Right atrium auricular region (tissue), 2 donors: ENCODE measurements around the gene LCLAT1. TPM values are rescaled to one million over a fixed set of nuclear protein-coding genes. Genes with fewer than 3 reads are reported as not detected.
"Not testable (repeated sequence)": the region's sequence is repeated elsewhere in the genome, so short reads cannot be mapped to it uniquely, and the experiment has no call there.

Source experiments
- DNase-seq: peaks from one replicate; pipeline ENCODE4 v3.0.0-alpha.2; 2019; ENCODE audit warnings: low spot score
- H3K27ac ChIP-seq, 2 donors: fragments of 200-600 bp; sonication (generic); 1 replicate in 1 of 2; 2 replicates in 1 of 2; pipeline ENCODE4 v1.5.1; 2016 to 2019
- H3K27me3 ChIP-seq, 2 donors: fragments of 200-600 bp; sonication (generic); one replicate each; pipeline versions ENCODE4 v1.5.1 to v1.6.0; 2017 to 2019
- H3K36me3 ChIP-seq: fragments of 200-600 bp; sonication (generic); one replicate; pipeline ENCODE4 v1.5.1; 2016
- H3K4me1 ChIP-seq, 2 donors: fragments of 200-600 bp; sonication (generic); one replicate each; pipeline versions ENCODE4 v1.5.1 to v1.6.0; 2017 to 2019
- H3K4me3 ChIP-seq, 2 donors: fragments of 200-600 bp; sonication (generic); 1 replicate in 1 of 2; 2 replicates in 1 of 2; pipeline ENCODE4 v1.5.1; 2017 to 2019; ENCODE audit warnings: mild to moderate bottlenecking in 1 of 2, moderate library complexity in 1 of 2
- H3K9me3 ChIP-seq, 2 donors: fragments of 200-600 bp; sonication (generic); one replicate each; pipeline ENCODE4 v1.5.1; 2019
- CTCF ChIP-seq, 2 donors: fragments of 200-600 bp; sonication (generic); IDR thresholded peaks; one replicate each; pipeline ENCODE4 v1.5.1; 2019; ENCODE audit warnings: antibody characterized with exemption in 2 of 2
- total RNA-seq, 2 donors: library from RNA; depleted of rRNA; stranded (reverse); fragments of >200 nt; gene quantifications; one replicate each; pipeline ENCODE4 v1.1.0, GENCODE V29; 2016

LCLAT1 gene
- total RNA-seq, 2 donors from 2014 or later: 13.2 to 14.3 TPM

DNA sequence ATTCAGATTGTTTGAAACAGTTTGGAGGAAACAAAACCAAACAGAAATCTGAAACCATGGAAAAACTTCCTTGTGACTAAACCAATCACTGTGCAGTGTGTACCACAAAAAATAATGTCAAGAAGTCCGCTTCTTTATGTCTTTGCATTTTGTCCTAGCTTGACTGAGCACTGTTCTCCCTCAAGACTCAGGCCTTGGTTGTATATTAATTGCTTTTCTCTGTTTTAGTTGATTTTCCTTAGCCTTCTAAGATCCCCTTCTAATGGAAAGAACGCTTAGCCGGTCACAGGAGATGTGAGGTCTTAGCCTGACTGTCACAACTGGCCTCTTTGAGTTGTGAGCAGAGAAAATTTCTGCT, 56.6 kb downstream of the LCLAT1 start:
- H3K9me3 ChIP-seq: peaks cover 0 to 9% of the 10 kb centered on the region in 2 donors

GRCh38 chr2:30504731-30505130, 57.7 kb downstream of the LCLAT1 start:
- Histone ChIP-seq H3K9me3 (peaks cover 0 to 9% of the 10 kb centered on the region in 2 donors), H3K4me1 (peaks cover 0 to 3% of the 10 kb centered on the region in 2 donors), H3K36me3 (no peaks in the 10 kb centered on the region), H3K4me3 (no peak overlapping the region), H3K27me3 (no peaks in the 10 kb centered on the region), H3K27ac (no peak overlapping the region)
- no peak for DNase-seq
- no peak for TF ChIP-seq CTCF (IDR thresholded peaks at IDR 0.05)

More for the DNA sequence above, 56.6 kb downstream of the LCLAT1 start:
- Histone ChIP-seq H3K27me3 (no peaks in the 10 kb centered on the region), H3K4me1 (peaks cover 0 to 3% of the 10 kb centered on the region in 2 donors), H3K27ac (no peak overlapping the region), H3K4me3 (no peak overlapping the region), H3K36me3 (no peaks in the 10 kb centered on the region)
- TF ChIP-seq CTCF (IDR thresholded peaks at IDR 0.05): no peak
- no peak for DNase-seq

GRCh38 chr2:30505500-30506180, 58.6 kb downstream of the LCLAT1 start:
- no peaks in the 10 kb centered on the region for H3K27me3 ChIP-seq
- peaks cover 0 to 10% of the 10 kb centered on the region in 2 donors for H3K4me1 ChIP-seq
- no peak for DNase-seq
- H3K9me3 ChIP-seq: peaks cover 0 to 6% of the 10 kb centered on the region in 2 donors
- no peak for TF ChIP-seq CTCF (IDR thresholded peaks at IDR 0.05)
- no peak overlapping the region for H3K4me3 ChIP-seq
- no peaks in the 10 kb centered on the region for H3K36me3 ChIP-seq
- no peak overlapping the region for H3K27ac ChIP-seq

DNA sequence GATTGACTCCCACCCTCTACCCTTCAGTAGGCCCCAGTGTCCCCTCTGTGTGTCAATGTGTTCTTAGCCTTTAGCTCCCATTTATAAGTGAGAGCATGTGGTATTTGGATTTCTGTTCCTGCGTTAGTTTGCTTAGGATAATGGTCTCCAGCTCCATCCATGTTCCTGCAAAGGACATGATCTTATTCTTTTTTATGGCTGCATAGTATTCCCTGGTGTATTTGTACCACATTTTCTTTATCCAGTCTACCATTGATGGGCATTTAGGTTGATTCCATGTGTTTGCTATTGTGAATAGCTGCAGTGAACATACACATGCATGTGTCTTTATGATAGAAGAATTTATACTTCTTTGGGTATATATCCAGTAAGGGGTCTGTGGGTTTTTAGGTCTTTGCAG, 60.4 kb downstream of the LCLAT1 start:
- H3K27me3 ChIP-seq, H3K27ac ChIP-seq, DNase-seq, H3K9me3 ChIP-seq, H3K4me3 ChIP-seq, H3K36me3 ChIP-seq: not testable (repeated sequence)
- peaks cover 0 to 23% of the 10 kb centered on the region in 2 donors for H3K4me1 ChIP-seq

DNA sequence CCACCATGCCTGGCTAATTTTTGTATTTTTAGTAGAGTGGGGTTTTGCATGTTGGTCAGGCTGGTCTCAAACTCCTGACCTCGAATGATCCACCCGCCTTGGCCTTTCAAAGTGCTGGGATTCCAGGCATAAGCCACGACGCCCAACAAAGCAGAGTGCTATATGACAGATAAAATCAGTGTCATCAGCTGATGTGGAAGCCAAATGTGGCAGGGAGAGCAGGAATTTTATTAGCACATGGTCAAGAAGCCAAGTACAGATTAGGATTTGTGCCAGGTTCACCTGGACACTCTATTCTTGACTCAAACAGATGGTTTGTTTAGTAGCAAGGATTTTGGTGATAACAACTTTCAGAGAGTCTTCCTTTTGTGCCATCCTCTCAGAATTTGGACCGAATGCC, 62.7 kb downstream of the LCLAT1 start:
- no peaks in the 10 kb centered on the region for H3K27me3 ChIP-seq
- H3K27ac ChIP-seq: no peak overlapping the region
- H3K4me3 ChIP-seq: no peak overlapping the region
- H3K36me3 ChIP-seq: no peaks in the 10 kb centered on the region
- no peaks in the 10 kb centered on the region for H3K9me3 ChIP-seq
- DNase-seq: no peak
- TF ChIP-seq CTCF (IDR thresholded peaks at IDR 0.05): no peak
- H3K4me1 ChIP-seq: peaks cover 0 to 30% of the 10 kb centered on the region in 2 donors

- H3K4me1 ChIP-seq: peaks cover 0 to 35% of the 10 kb centered on the region in 2 donors
- DNase-seq: no peak
- H3K27me3 ChIP-seq: no peaks in the 10 kb centered on the region
- no peak overlapping the region for H3K27ac ChIP-seq
- H3K36me3 ChIP-seq: no peaks in the 10 kb centered on the region
- no peak overlapping the region for H3K4me3 ChIP-seq
- no peaks in the 10 kb centered on the region for H3K9me3 ChIP-seq
- TF ChIP-seq CTCF (IDR thresholded peaks at IDR 0.05): no peak
Measured at GRCh38 chr2:30510409-30510808, 63.4 kb downstream of the LCLAT1 start.
